MCF 10A (cell line): ENCODE results near the gene FOXP2. TPM values are rescaled to one million over a fixed set of nuclear protein-coding genes. Genes with fewer than 3 reads are reported as not detected.

Source experiments
- BruUV-seq: library from RNA; stranded (reverse); fragments of 400-500 nt; replicated peaks from 2 replicates; lab custom pipeline; 2021; lab: Mats Ljungman, UMichigan
- CTCF ChIA-PET: fragments of 300-600 bp; sonication (Branson Sonifier 250); formaldehyde crosslinking; extraction: SDS; loops from one replicate; lab custom pipeline; 2021; ENCODE audit warnings: antibody characterized with exemption, inconsistent platforms; lab: Yijun Ruan, JAX
- POLR2A ChIA-PET: fragments of 300-600, 350-650 bp; sonication (Branson Sonifier 250); formaldehyde crosslinking; extraction: SDS; loops from one replicate; lab custom pipeline; 2020; ENCODE audit warnings: antibody characterized with exemption, inconsistent platforms; lab: Yijun Ruan, JAX
- DNase-seq: peaks from one replicate; pipeline ENCODE4 v3.0.0-alpha.2; 2018; ENCODE audit not compliant: unreplicated experiment
- H3K27ac Mint-ChIP-seq: one replicate; pipeline ENCODE4 v1.8.0; 2022; ENCODE audit warnings: mild to moderate bottlenecking, low read depth, mixed read lengths; ENCODE audit not compliant: unreplicated experiment
- H3K27me3 Mint-ChIP-seq: one replicate; pipeline ENCODE4 v1.8.0; 2022; ENCODE audit warnings: mixed read lengths; ENCODE audit not compliant: insufficient read depth, unreplicated experiment
- H3K36me3 Mint-ChIP-seq: one replicate; pipeline ENCODE4 v1.8.0; 2022; ENCODE audit warnings: mild to moderate bottlenecking, moderate library complexity, mixed read lengths; ENCODE audit not compliant: insufficient read depth, unreplicated experiment
- H3K4me1 Mint-ChIP-seq: one replicate; pipeline ENCODE4 v1.8.0; 2022; ENCODE audit warnings: mixed read lengths; ENCODE audit not compliant: insufficient read depth, unreplicated experiment
- H3K4me3 Mint-ChIP-seq: one replicate; pipeline ENCODE4 v1.8.0; 2022; ENCODE audit warnings: mild to moderate bottlenecking, moderate library complexity, mixed read lengths; ENCODE audit not compliant: unreplicated experiment
- H3K9me3 Mint-ChIP-seq: one replicate; pipeline ENCODE4 v1.8.0; 2022; ENCODE audit warnings: mixed read lengths; ENCODE audit not compliant: unreplicated experiment
- intact Hi-C: fragments of 100-400 bp; cut with micrococcal nuclease; formaldehyde crosslinking; loops from 2 replicates; pipeline ENCODE4 v1.14.1; 2022
- total RNA-seq: library from RNA; stranded (reverse); gene quantifications from 2 replicates; pipeline ENCODE4 v1.2.3, GENCODE V29; 2022
- TF ChIP-seq, protein P1 (sequence below): fragments of 200-600 bp; IDR thresholded peaks from one replicate; pipeline ENCODE4 v1.8.0; 2022; ENCODE audit warnings: antibody characterized with exemption, mild to moderate bottlenecking; ENCODE audit not compliant: unreplicated experiment

Gene FOXP2
- total RNA-seq, 1 experiment from 2014 or later, result not detected

- no peak for DNase-seq
- POLR2A ChIA-PET, result no interaction called here
- H3K36me3 Mint-ChIP-seq, result no peaks in the 10 kb centered on the region
- TF ChIP-seq, protein P1, sequence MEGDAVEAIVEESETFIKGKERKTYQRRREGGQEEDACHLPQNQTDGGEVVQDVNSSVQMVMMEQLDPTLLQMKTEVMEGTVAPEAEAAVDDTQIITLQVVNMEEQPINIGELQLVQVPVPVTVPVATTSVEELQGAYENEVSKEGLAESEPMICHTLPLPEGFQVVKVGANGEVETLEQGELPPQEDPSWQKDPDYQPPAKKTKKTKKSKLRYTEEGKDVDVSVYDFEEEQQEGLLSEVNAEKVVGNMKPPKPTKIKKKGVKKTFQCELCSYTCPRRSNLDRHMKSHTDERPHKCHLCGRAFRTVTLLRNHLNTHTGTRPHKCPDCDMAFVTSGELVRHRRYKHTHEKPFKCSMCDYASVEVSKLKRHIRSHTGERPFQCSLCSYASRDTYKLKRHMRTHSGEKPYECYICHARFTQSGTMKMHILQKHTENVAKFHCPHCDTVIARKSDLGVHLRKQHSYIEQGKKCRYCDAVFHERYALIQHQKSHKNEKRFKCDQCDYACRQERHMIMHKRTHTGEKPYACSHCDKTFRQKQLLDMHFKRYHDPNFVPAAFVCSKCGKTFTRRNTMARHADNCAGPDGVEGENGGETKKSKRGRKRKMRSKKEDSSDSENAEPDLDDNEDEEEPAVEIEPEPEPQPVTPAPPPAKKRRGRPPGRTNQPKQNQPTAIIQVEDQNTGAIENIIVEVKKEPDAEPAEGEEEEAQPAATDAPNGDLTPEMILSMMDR, result no peak
- no peaks in the 10 kb centered on the region for H3K9me3 Mint-ChIP-seq
- H3K27ac Mint-ChIP-seq, result no peak overlapping the region
- no peak overlapping the region for H3K4me3 Mint-ChIP-seq
- no TSS peak for BruUV-seq
- H3K27me3 Mint-ChIP-seq, result peaks cover 64% of the 10 kb centered on the region
- no peaks in the 10 kb centered on the region for H3K4me1 Mint-ChIP-seq
- intact Hi-C loops, result no loop called here
- CTCF ChIA-PET, result no interaction called here
Measured at GRCh38 chr7:114388021-114388420, 26.6 kb upstream of the FOXP2 start.

DNA sequence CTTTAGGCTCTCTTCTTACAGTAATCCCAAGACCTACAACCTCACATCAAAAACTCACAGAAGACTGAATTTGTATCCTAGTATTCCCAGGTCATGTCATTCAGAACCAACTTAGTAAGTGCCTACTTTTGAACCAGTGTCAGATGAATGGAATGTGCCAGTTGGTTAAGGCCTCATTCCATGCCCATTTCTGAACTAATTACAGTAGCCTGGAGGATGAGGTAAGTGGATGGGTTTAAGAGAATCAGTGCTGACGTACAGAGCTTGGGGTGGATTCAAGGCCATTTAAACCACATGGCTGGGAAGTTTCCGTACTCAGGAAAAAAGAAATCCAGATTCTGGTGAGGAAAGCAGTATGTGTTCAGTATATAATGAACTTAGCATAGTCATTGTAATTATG lies 21.9 kb upstream of the FOXP2 start:
- intact Hi-C loops, result no loop called here
- no peak overlapping the region for H3K27ac Mint-ChIP-seq
- no TSS peak for BruUV-seq
- no peaks in the 10 kb centered on the region for H3K4me1 Mint-ChIP-seq
- peaks cover 73% of the 10 kb centered on the region for H3K27me3 Mint-ChIP-seq
- H3K9me3 Mint-ChIP-seq, result no peaks in the 10 kb centered on the region
- POLR2A ChIA-PET, result no interaction called here
- TF ChIP-seq, protein P1, result no peak
- DNase-seq, result no peak
- CTCF ChIA-PET, result no interaction called here
- H3K36me3 Mint-ChIP-seq, result no peaks in the 10 kb centered on the region
- H3K4me3 Mint-ChIP-seq, result no peak overlapping the region

- BruUV-seq, result no TSS peak
- no peak for DNase-seq
- ChIA-PET CTCF (interaction anchor here (0.7 to 1.5 kb wide), 3 partner anchors 162 to 1474 kb away, joined by 3 to 4 read pairs (median 3); no protein-coding TSS in a partner anchor), POLR2A (no interaction called here)
- Mint-ChIP-seq H3K9me3 (no peaks in the 10 kb centered on the region), H3K36me3 (no peaks in the 10 kb centered on the region), H3K27ac (no peak overlapping the region), H3K27me3 (peaks cover 69% of the 10 kb centered on the region), H3K4me1 (no peaks in the 10 kb centered on the region), H3K4me3 (no peak overlapping the region)
- intact Hi-C loops, result no loop called here
- TF ChIP-seq, protein P1, result no peak
Measured at GRCh38 chr7:114402876-114403635, 11.6 kb upstream of the FOXP2 start.

- Mint-ChIP-seq H3K9me3 (no peaks in the 10 kb centered on the region), H3K4me1 (no peaks in the 10 kb centered on the region), H3K27me3 (peaks cover 63% of the 10 kb centered on the region), H3K36me3 (no peaks in the 10 kb centered on the region), H3K4me3 (no peak overlapping the region), H3K27ac (no peak overlapping the region)
- no TSS peak for BruUV-seq
- ChIA-PET POLR2A (no interaction called here), CTCF (no interaction called here)
- TF ChIP-seq, protein P1, result peak; percentile 36
- intact Hi-C loops, result loop anchor here (1.0 to 2.0 kb wide), 2 partner anchors 323 to 379 kb away; no protein-coding TSS in a partner anchor
- peak; percentile 30 for DNase-seq
Measured at GRCh38 chr7:114405427-114405826, 9.2 kb upstream of the FOXP2 start.
